Activated naive CD4-positive, alpha-beta T cell (primary cell): ENCODE data around the gene TRAPPC5.

ENCODE experiments used
- DNase-seq, 4 experiments: peaks; one replicate each; lab custom pipeline; 2025; lab: John Stamatoyannopoulos, UW

Gene TRAPPC5

GRCh38 chr19:7731615-7732014 lies 51.0 kb downstream of the TRAPPC5 start:
- no peak for DNase-seq

- no peak for DNase-seq
Measured at GRCh38 chr19:7732045-7732444, 51.4 kb downstream of the TRAPPC5 start, which contains the start of gene CLEC4G. Gene CLEC4G, minus strand, starts transcription at chr19:7732110. Its CDS starts 8 bp downstream, at chr19:7732102.

DNA sequence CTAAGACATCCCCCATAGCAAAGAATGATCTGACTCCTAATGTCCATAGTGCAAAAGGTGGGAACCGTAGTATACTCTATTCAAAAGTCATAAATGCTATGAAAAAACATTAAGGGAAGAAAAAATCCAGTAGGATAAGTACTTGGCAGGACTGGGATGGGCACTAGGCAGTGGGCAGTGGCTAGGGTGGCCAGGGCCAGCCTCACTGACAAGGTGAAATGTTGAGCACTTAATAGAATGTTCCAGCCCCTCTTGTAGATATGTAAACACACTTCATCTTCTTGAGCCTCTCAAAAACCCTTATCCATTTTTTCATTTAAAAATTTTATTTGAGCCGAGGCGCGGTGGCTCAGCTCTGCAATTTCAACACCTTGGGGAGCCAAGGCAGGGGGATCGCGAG lies 52.7 kb downstream of the TRAPPC5 start:
- no peak for DNase-seq

DNA sequence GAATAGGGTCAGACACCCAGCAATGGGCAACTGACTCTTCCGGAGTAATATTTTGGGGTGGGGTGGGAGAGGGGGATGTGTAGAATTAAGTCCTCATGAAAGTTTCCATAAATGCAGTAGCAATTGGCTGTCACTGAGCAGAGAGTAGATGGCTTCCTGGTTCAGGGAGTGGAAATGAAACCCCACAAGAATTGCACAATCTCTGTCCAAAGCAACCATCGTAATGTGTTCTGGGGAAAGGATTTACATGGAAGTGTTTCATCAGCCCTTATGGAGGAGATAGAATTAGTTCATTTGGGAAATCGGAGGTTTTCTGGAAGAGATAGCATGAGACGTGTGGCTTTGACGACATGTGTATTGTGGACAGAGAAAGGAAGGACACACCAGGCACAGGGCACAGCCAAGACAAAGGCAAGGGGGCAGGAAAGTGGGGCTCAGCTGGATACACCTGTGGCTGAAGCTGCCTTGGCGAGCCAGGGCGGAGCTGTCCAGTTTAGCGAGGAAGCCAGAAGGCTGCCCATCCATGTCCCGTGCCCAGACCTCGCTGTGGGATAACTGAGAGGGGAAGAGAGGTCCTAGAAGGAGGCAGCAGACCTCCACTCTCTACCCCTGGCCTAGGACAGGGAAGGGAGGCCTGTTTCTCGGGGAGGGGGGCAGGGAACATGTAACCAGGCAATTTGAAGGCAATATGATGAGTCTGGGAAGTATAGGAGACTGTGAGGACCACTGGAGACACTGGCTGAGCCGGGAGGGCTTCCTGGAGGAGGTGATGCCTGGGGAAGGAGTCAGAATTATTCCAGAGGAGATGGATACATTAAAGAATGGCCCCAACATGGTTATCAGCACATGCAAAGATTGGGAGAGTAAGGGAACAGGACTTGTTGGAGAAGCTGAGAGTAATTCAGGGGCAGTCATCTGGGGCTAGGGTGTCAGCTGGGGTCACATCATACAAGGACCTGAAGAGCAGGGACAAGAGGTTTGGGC lies 53.9 kb downstream of the TRAPPC5 start:
- no peak for DNase-seq

- DNase-seq, result no peak
Measured at GRCh38 chr19:7736148-7736547, 55.5 kb downstream of the TRAPPC5 start.

- DNase-seq, result no peak
Measured at GRCh38 chr19:7737215-7737614, 56.6 kb downstream of the TRAPPC5 start.
